Lower leg skin (tissue), 3 donors: ENCODE data around the gene TMOD2.

Experiments used
- CTCF ChIP-seq, 3 donors: fragments of 450-650 bp; IDR thresholded peaks; one replicate each; pipeline ENCODE4 v1.5.1; 2016; ENCODE audit warnings: antibody characterized with exemption in 3 of 3, mild to moderate bottlenecking in 3 of 3, moderate library complexity in 2 of 3
- POLR2A ChIP-seq, 2 donors: fragments of 450-650 bp; IDR thresholded peaks; one replicate each; pipeline ENCODE4 v1.6.1; 2016 to 2017; ENCODE audit warnings: antibody characterized with exemption in 2 of 2, mild to moderate bottlenecking in 1 of 2, moderate library complexity in 1 of 2

- TF ChIP-seq CTCF (IDR thresholded peaks at IDR 0.05) (no peak), POLR2A (IDR thresholded peaks at IDR 0.05) (no peak)
These were observed 15.3 kb upstream of the TMOD2 start for GRCh38 chr15:51736069-51736468.
